GM23338 (cell line): ENCODE measurements around the gene MYOM1. TPM values are rescaled to one million over a fixed set of nuclear protein-coding genes. Genes with fewer than 3 reads are reported as not detected.

Experiments used
- ATAC-seq: fragments of 200-7000 bp; cut with Tn5 transposase; 3 replicates; pipeline ENCODE4 v1.9.1; 2020
- DNase-seq: peaks from one replicate; pipeline ENCODE4 v3.0.0-alpha.2; 2015; ENCODE audit warnings: low spot score
- H2AFZ ChIP-seq: fragments of 200-600 bp; sonication (generic); 2 replicates; pipeline ENCODE4 v1.8.0; 2016; ENCODE audit warnings: antibody characterized with exemption, mild to moderate bottlenecking, moderate library complexity
- H3F3A ChIP-seq: fragments of 200-600 bp; sonication (generic); replicated peaks from 2 replicates; pipeline ENCODE4 v1.8.0; 2017; ENCODE audit warnings: antibody characterized with exemption, mixed run types, low read depth
- H3K27ac ChIP-seq: fragments of 200-600 bp; sonication (generic); 2 replicates; pipeline ENCODE4 v1.6.1; 2016; ENCODE audit warnings: low read depth
- H3K27me3 ChIP-seq: fragments of 200-600 bp; sonication (generic); 2 replicates; pipeline ENCODE4 v1.8.0; 2016; ENCODE audit warnings: mild to moderate bottlenecking, mixed run types, moderate library complexity; ENCODE audit not compliant: insufficient read depth
- H3K36me3 ChIP-seq: fragments of 200-600 bp; sonication (generic); 2 replicates; pipeline ENCODE4 v1.8.0; 2016; ENCODE audit warnings: mild to moderate bottlenecking; ENCODE audit not compliant: insufficient read depth
- H3K4me1 ChIP-seq: fragments of 200-600 bp; sonication (generic); 2 replicates; pipeline ENCODE4 v1.8.0; 2016; ENCODE audit warnings: mild to moderate bottlenecking, moderate library complexity; ENCODE audit not compliant: insufficient read depth
- H3K4me2 ChIP-seq: fragments of 200-600 bp; sonication (generic); 2 replicates; pipeline ENCODE4 v1.7.1; 2017; ENCODE audit warnings: mixed run types
- H3K4me3 ChIP-seq: fragments of 200-600 bp; sonication (generic); 2 replicates; pipeline ENCODE4 v1.6.1; 2016; ENCODE audit warnings: mixed run types
- H3K79me2 ChIP-seq: fragments of 200-600 bp; sonication (generic); replicated peaks from 2 replicates; pipeline ENCODE4 v1.8.0; 2017; ENCODE audit warnings: mild to moderate bottlenecking; ENCODE audit not compliant: insufficient read depth
- H3K9me2 ChIP-seq: fragments of 200-600 bp; sonication (generic); 2 replicates; pipeline ENCODE4 v1.8.0; 2017; ENCODE audit not compliant: insufficient read depth
- H4K20me1 ChIP-seq: fragments of 200-600 bp; sonication (generic); replicated peaks from 2 replicates; pipeline ENCODE4 v1.8.0; 2017; ENCODE audit warnings: mild to moderate bottlenecking; ENCODE audit not compliant: insufficient read depth
- H3K27ac Mint-ChIP-seq: 2 replicates; pipeline ENCODE4 v1.8.0; 2020; ENCODE audit warnings: inconsistent platforms, mild to moderate bottlenecking, moderate library complexity, mixed read lengths
- H3K27me3 Mint-ChIP-seq: 3 replicates; pipeline ENCODE4 v1.8.0; 2022; ENCODE audit warnings: low read depth, mild to moderate bottlenecking, moderate library complexity, mixed read lengths, inconsistent platforms; ENCODE audit not compliant: insufficient read depth, poor library complexity
- H3K36me3 Mint-ChIP-seq: 3 replicates; pipeline ENCODE4 v1.8.0; 2021; ENCODE audit warnings: low read depth, mild to moderate bottlenecking, inconsistent platforms, moderate library complexity, mixed read lengths
- H3K4me1 Mint-ChIP-seq: 3 replicates; pipeline ENCODE4 v1.8.0; 2020; ENCODE audit warnings: mild to moderate bottlenecking, inconsistent platforms, mixed read lengths
- H3K4me3 Mint-ChIP-seq: 3 replicates; pipeline ENCODE4 v1.8.0; 2021; ENCODE audit warnings: moderate library complexity, mild to moderate bottlenecking, inconsistent platforms, mixed read lengths
- H3K9me3 Mint-ChIP-seq: 3 replicates; pipeline ENCODE4 v1.8.0; 2020; ENCODE audit warnings: moderate library complexity, mild to moderate bottlenecking, inconsistent platforms, mixed read lengths
- POLR2AphosphoS5 ChIP-seq: IDR thresholded peaks from 2 replicates; pipeline ENCODE4 v1.6.1; 2016; ENCODE audit warnings: antibody characterized with exemption, low read depth
- REST ChIP-seq: IDR thresholded peaks from one replicate; pipeline ENCODE4 v1.6.1; 2018; ENCODE audit warnings: antibody characterized with exemption; ENCODE audit not compliant: unreplicated experiment
- STAT1 ChIP-seq: IDR thresholded peaks from one replicate; pipeline ENCODE4 v1.6.1; 2016; ENCODE audit warnings: antibody characterized with exemption; ENCODE audit not compliant: unreplicated experiment
- ZNF331 ChIP-seq: fragments of 250-450 bp; sonication (Bioruptor Pico); IDR thresholded peaks from 2 replicates; pipeline ENCODE4 v1.5.0; 2020; ENCODE audit warnings: low read depth, mild to moderate bottlenecking, moderate library complexity
- ZNF462 ChIP-seq: fragments of 250-450 bp; sonication (Bioruptor Pico); IDR thresholded peaks from 2 replicates; pipeline ENCODE4 v1.5.0; 2020; ENCODE audit warnings: mild to moderate bottlenecking, moderate library complexity
- polyA plus RNA-seq: library from polyadenylated mRNA; unstranded; fragments of >200 nt; fragmentation: Nextera tagmentation; extraction: Ambion mirVana; gene quantifications from 2 replicates; pipeline ENCODE4 v1.2.1, GENCODE V29; 2016
- total RNA-seq: library from RNA; depleted of rRNA; stranded (reverse); fragments of >200 nt; shearing (Covaris generic); gene quantifications from 2 replicates; pipeline ENCODE4 v1.2.3, GENCODE V29; 2014

Gene MYOM1
- total and polyA plus RNA-seq, 2 experiments from 2014 or later, result 0.27 to 0.38 TPM

- Mint-ChIP-seq H3K36me3 (no peaks in the 10 kb centered on the region), H3K27me3 (peaks cover 1% of the 10 kb centered on the region), H3K4me3 (no peak overlapping the region), H3K4me1 (no peaks in the 10 kb centered on the region; the same call in 2 of the 3 replicates), H3K27ac (no peak overlapping the region), H3K9me3 (no peaks in the 10 kb centered on the region)
- Histone ChIP-seq H3K36me3 (no peaks in the 10 kb centered on the region), H3F3A (no peaks in the 10 kb centered on the region), H2AFZ (no peak overlapping the region), H3K27ac (no peak overlapping the region), H3K9me2 (no peaks in the 10 kb centered on the region), H4K20me1 (no peaks in the 10 kb centered on the region), H3K4me3 (no peak overlapping the region), H3K79me2 (no peaks in the 10 kb centered on the region), H3K27me3 (no peaks in the 10 kb centered on the region), H3K4me2 (no peak overlapping the region), H3K4me1 (no peaks in the 10 kb centered on the region)
- no peak for DNase-seq
- TF ChIP-seq STAT1, result no peak
- no peak for TF ChIP-seq POLR2AphosphoS5
- no peak for TF ChIP-seq REST
- TF ChIP-seq ZNF462 (CRISPR knock-in tag), result no peak
- TF ChIP-seq ZNF331 (CRISPR knock-in tag), result no peak
- no peak for ATAC-seq
Measured at GRCh38 chr18:3159830-3160229, 59.9 kb downstream of the MYOM1 start.
